GM12878 (cell line): ENCODE results near the gene PATJ. TPM values are rescaled to one million over a fixed set of nuclear protein-coding genes. Genes with fewer than 3 reads are reported as not detected.

ENCODE experiments used
- ATAC-seq: fragments of 200-7000 bp; cut with Tn5 transposase; 3 replicates; pipeline ENCODE4 v1.9.1; 2020; ENCODE audit warnings: mild to moderate bottlenecking, moderate library complexity
- BruUV-seq: library from RNA; stranded (reverse); fragments of 400-500 nt; replicated peaks from 2 replicates; lab custom pipeline; 2021; lab: Mats Ljungman, UMichigan
- CTCF ChIA-PET: fragments of 300-600 bp; sonication (Branson Sonifier 250); formaldehyde crosslinking; extraction: SDS; loops from one replicate; lab custom pipeline; 2021; ENCODE audit warnings: inconsistent platforms; lab: Yijun Ruan, JAX
- POLR2A ChIA-PET: fragments of 350-600 bp; formaldehyde crosslinking; extraction: SDS; loops from one replicate; lab custom pipeline; 2021; ENCODE audit warnings: inconsistent platforms; lab: Charles Lee
- RAD21 ChIA-PET: fragments of 300-600 bp; sonication (Branson Sonifier 250); formaldehyde crosslinking; loops from one replicate; lab custom pipeline; 2023; ENCODE audit warnings: antibody characterized with exemption; ENCODE audit not compliant: unreplicated experiment; lab: Charles Lee
- SMC1A ChIA-PET: fragments of 300-600 bp; sonication (Branson Sonifier 250); formaldehyde crosslinking; loops from one replicate; lab custom pipeline; 2023; ENCODE audit not compliant: unreplicated experiment, uncharacterized antibody; lab: Charles Lee
- DNase-seq: peaks from one replicate; pipeline ENCODE4 v3.0.0-alpha.2; 2011; ENCODE audit warnings: low read depth, low spot score
- FAIRE-seq: peaks from 3 replicates; lab custom pipeline; 2011; peaks lifted over from hg19 to GRCh38; lab: Jason Lieb, UNC
- H2AFZ ChIP-seq: 2 replicates; pipeline ENCODE4 v1.6.0; 2011; ENCODE audit warnings: low read depth, low read length, control low read depth; ENCODE audit not compliant: control insufficient read depth
- H3K27ac ChIP-seq: 2 replicates; pipeline ENCODE4 v1.5.1; 2011; ENCODE audit warnings: control low read depth; ENCODE audit not compliant: control insufficient read depth, insufficient read depth
- H3K27me3 ChIP-seq, 2 experiments: replicated peaks in 1 of 2; 2 replicates each; pipeline versions ENCODE4 v1.6.0 to v1.6.1; 2011; ENCODE audit warnings: low read length in 1 of 2; ENCODE audit not compliant: control insufficient read depth in 2 of 2, insufficient read depth in 2 of 2
- H3K36me3 ChIP-seq, 2 experiments: 2 replicates each; pipeline ENCODE4 v1.5.1; 2011; ENCODE audit warnings: low read length in 1 of 2; ENCODE audit not compliant: control insufficient read depth in 2 of 2, insufficient read depth in 2 of 2
- H3K4me1 ChIP-seq: 2 replicates; pipeline ENCODE4 v1.6.1; 2011; ENCODE audit warnings: mild to moderate bottlenecking, low read length, moderate library complexity, mixed read lengths; ENCODE audit not compliant: control insufficient read depth, insufficient read depth
- H3K4me2 ChIP-seq: 2 replicates; pipeline ENCODE4 v1.6.0; 2011; ENCODE audit warnings: control low read depth; ENCODE audit not compliant: control insufficient read depth, insufficient read depth
- H3K4me3 ChIP-seq: fragments of 200-600 bp; sonication (generic); 2 replicates; pipeline ENCODE4 v1.5.1; 2016
- H3K79me2 ChIP-seq: 2 replicates; pipeline ENCODE4 v1.6.0; 2011; ENCODE audit warnings: low read length; ENCODE audit not compliant: control insufficient read depth, insufficient read depth
- H3K9ac ChIP-seq: 2 replicates; pipeline ENCODE4 v1.8.0; 2011; ENCODE audit warnings: low read length, control low read depth, mixed read lengths; ENCODE audit not compliant: control insufficient read depth, insufficient read depth
- H3K9me3 ChIP-seq: replicated peaks from 3 replicates; pipeline ENCODE4 v1.5.1; 2011; ENCODE audit warnings: mild to moderate bottlenecking, low read length; ENCODE audit not compliant: control insufficient read depth, insufficient read depth
- H4K20me1 ChIP-seq: 2 replicates; pipeline ENCODE4 v1.6.0; 2011; ENCODE audit not compliant: control insufficient read depth, insufficient read depth
- KLF5 ChIP-seq: fragments of 450-650 bp; IDR thresholded peaks from 2 replicates; pipeline ENCODE4 v1.6.1; 2014; ENCODE audit warnings: mild to moderate bottlenecking; ENCODE audit not compliant: partially characterized antibody
- NKRF ChIP-seq: fragments of 450-650 bp; conservative IDR thresholded peaks from 2 replicates; pipeline ENCODE4 v1.6.1; 2017; ENCODE audit warnings: mild to moderate bottlenecking, moderate library complexity
- WRNIP1 ChIP-seq: IDR thresholded peaks from 2 replicates; pipeline ENCODE4 v1.6.1; 2011; ENCODE audit warnings: low read depth, low read length, improper control_type of control experiment, borderline replicate concordance
- ZBTB4 ChIP-seq: fragments of 450-650 bp; formaldehyde crosslinking; IDR thresholded peaks from 2 replicates; pipeline ENCODE4 v1.4.0; 2022; ENCODE audit warnings: mild to moderate bottlenecking, moderate library complexity
- WGBS: methylation state at CpG from one replicate; pipeline ENCODE4 v1.1.6; 2016; ENCODE audit warnings: low lambda C conversion rate; ENCODE audit not compliant: insufficient replicate concordance, insufficient coverage; ENCODE audit errors: missing lambda C conversion rate; 5-methylcytosine and 5-hydroxymethylcytosine counted together
- in situ Hi-C: fragments of 300-500 bp; cut with MboI; formaldehyde crosslinking; loops from 9 replicates; pipeline ENCODE4 v1.14.3; 2018; ENCODE audit warnings: mixed read lengths
- intact Hi-C: fragments of 100-400 bp; cut with micrococcal nuclease; formaldehyde crosslinking; loops from one replicate; pipeline ENCODE4 v1.14.2; 2022; ENCODE audit not compliant: unreplicated experiment
- polyA plus RNA-seq, 11 experiments: library from polyadenylated mRNA; depleted of rRNA in 4 of 11; unstranded in 6 of 11; stranded (reverse) in 5 of 11; fragments of >200 nt; fragmentation: Nextera tagmentation in 4 of 11; fragmentation: Illumina TruSeq in 1 of 11; extraction: Ambion mirVana in 4 of 11; extraction: Trizol in 1 of 11; gene quantifications; 1 replicate in 1 of 11; 2 replicates in 10 of 11; pipeline versions ENCODE4 v1.2.1 to v1.2.3, GENCODE V29; 2011 to 2016; ENCODE audit warnings: inconsistent platforms in 2 of 11, missing spikeins in 2 of 11, low read depth in 1 of 11
- total RNA-seq, 4 experiments: library from RNA; depleted of rRNA in 3 of 4; stranded (reverse); fragments of >200 nt in 3 of 4; fragmentation: Illumina TruSeq in 1 of 4; extraction: Trizol in 1 of 4; gene quantifications; 2 replicates each; pipeline versions ENCODE4 v1.2.1 to v1.2.3, GENCODE V29; 2013 to 2021

The PATJ gene
- total and polyA plus RNA-seq, 10 of the 15 experiments (the other 5 are each of a cell fraction or from before 2014, with no cell fraction given), result 2.8 to 13.9 (median 6.9) TPM

GRCh38 chr1:61914823-61915482 lies 172.7 kb downstream of the PATJ start:
- 30% methylated on average over 4 of the region's 4 CpGs for WGBS

More at GRCh38 chr1:61914823-61915482, 172.7 kb downstream of the PATJ start:
- TF ChIP-seq ZBTB4, result no peak
- no peak for TF ChIP-seq KLF5
- no peak for TF ChIP-seq NKRF
- no peak for TF ChIP-seq WRNIP1
- H3K27me3 ChIP-seq, result no peaks in the 10 kb centered on the region
- H3K27ac ChIP-seq, result no peak overlapping the region
- no peak overlapping the region for H2AFZ ChIP-seq
- FAIRE-seq, result no peak
- H3K4me3 ChIP-seq, result no peak overlapping the region
- ATAC-seq, result no peak
- no peak overlapping the region for H3K9ac ChIP-seq
- BruUV-seq, result no TSS peak
- DNase-seq, result no peak
- H3K4me2 ChIP-seq, result no peak overlapping the region
- H3K9me3 ChIP-seq, result no peaks in the 10 kb centered on the region
- H4K20me1 ChIP-seq, result no peaks in the 10 kb centered on the region
- in situ Hi-C loops, result no loop called here
- H3K79me2 ChIP-seq, result no peaks in the 10 kb centered on the region
- RAD21 ChIA-PET, result no interaction called here
- POLR2A ChIA-PET, result no interaction called here
- SMC1A ChIA-PET, result no interaction called here
- H3K4me1 ChIP-seq, result no peaks in the 10 kb centered on the region
- CTCF ChIA-PET, result no interaction called here
- intact Hi-C loops, result no loop called here
- no peaks in the 10 kb centered on the region for H3K36me3 ChIP-seq
